K562 (cell line): Measurements from ENCODE around the gene KIAA0930. TPM values are rescaled to one million over a fixed set of nuclear protein-coding genes. Genes with fewer than 3 reads are reported as not detected.
A peak's percentile ranks its signal among the peaks of the same experiment; 100 is the strongest.

Experiments
- ATAC-seq: fragments of 200-7000 bp; cut with Tn5 transposase; 3 replicates; pipeline ENCODE4 v1.9.1; 2020; ENCODE audit warnings: moderate library complexity
- BruUV-seq: library from RNA; stranded (reverse); fragments of 400-500 nt; replicated peaks from 2 replicates; lab custom pipeline; 2021; lab: Mats Ljungman, UMichigan
- CTCF ChIA-PET: fragments of 300-600 bp; formaldehyde crosslinking; extraction: SDS; loops from one replicate; lab custom pipeline; 2021; ENCODE audit warnings: low intra/inter-chr PET ratio; lab: Yijun Ruan, JAX
- POLR2A ChIA-PET: fragments of 300-600, 350-650 bp; sonication (Branson Sonifier 250); formaldehyde crosslinking; extraction: SDS; loops from one replicate; lab custom pipeline; 2021; ENCODE audit warnings: antibody characterized with exemption, inconsistent platforms; lab: Yijun Ruan, JAX
- DNase-seq, 4 experiments: peaks; one replicate each; pipeline versions ENCODE4 v3.0.0 to v3.0.0-alpha.2; 2011 to 2018; ENCODE audit warnings: low spot score in 3 of 4, mixed read lengths in 3 of 4; ENCODE audit errors: extremely low read depth in 1 of 4
- FAIRE-seq: peaks from 2 replicates; lab custom pipeline; 2011; peaks lifted over from hg19 to GRCh38; lab: Jason Lieb, UNC
- H2AFZ ChIP-seq: 2 replicates; pipeline ENCODE4 v1.6.0; 2011; ENCODE audit warnings: low read depth, low read length, control low read depth, inconsistent platforms
- H3K27ac ChIP-seq: fragments of 200-600 bp; 3 replicates; pipeline ENCODE4 v1.8.0; 2011; ENCODE audit warnings: low read depth, mild to moderate bottlenecking, control low read depth, inconsistent platforms, low read length, moderate library complexity, mixed read lengths; ENCODE audit errors: extremely low read depth
- H3K27me3 ChIP-seq, 2 experiments: fragments of 300-600 bp in 1 of 2; 2 replicates in 1 of 2; 3 replicates in 1 of 2; pipeline versions ENCODE4 v1.6.0 to v1.8.0; 2011; ENCODE audit warnings: inconsistent platforms in 2 of 2, low read length in 2 of 2, mild to moderate bottlenecking in 1 of 2, mixed read lengths in 1 of 2, moderate library complexity in 1 of 2; ENCODE audit not compliant: control insufficient read depth in 2 of 2, insufficient read depth in 2 of 2
- H3K36me3 ChIP-seq: fragments of 300-600 bp; 3 replicates; pipeline ENCODE4 v1.8.0; 2011; ENCODE audit warnings: mild to moderate bottlenecking, low read length, inconsistent platforms; ENCODE audit not compliant: control insufficient read depth, insufficient read depth
- H3K4me1 ChIP-seq, 2 experiments: fragments of 200-600 bp in 1 of 2; replicated peaks in 1 of 2; 2 replicates in 1 of 2; 3 replicates in 1 of 2; pipeline versions ENCODE4 v1.5.1 to v1.8.0; 2011; ENCODE audit warnings: inconsistent platforms in 2 of 2, low read length in 2 of 2, mild to moderate bottlenecking in 1 of 2, mixed read lengths in 1 of 2, moderate library complexity in 1 of 2; ENCODE audit not compliant: control insufficient read depth in 2 of 2, insufficient read depth in 2 of 2
- H3K4me2 ChIP-seq: 2 replicates; pipeline ENCODE4 v1.6.1; 2011; ENCODE audit warnings: low read length, control low read depth, inconsistent platforms, mixed read lengths; ENCODE audit not compliant: insufficient read depth
- H3K4me3 ChIP-seq: fragments of 200-600 bp; sonication (generic), shearing (Covaris generic); 2 replicates; pipeline ENCODE4 v1.5.1; 2016; ENCODE audit warnings: control low read depth, inconsistent platforms
- H3K79me2 ChIP-seq: fragments of 200-600 bp; 3 replicates; pipeline ENCODE4 v1.8.0; 2011; ENCODE audit warnings: low read length, inconsistent platforms; ENCODE audit not compliant: control insufficient read depth, insufficient read depth
- H3K9ac ChIP-seq, 2 experiments: 2 replicates each; pipeline versions ENCODE4 v1.6.0 to v1.6.1; 2011; ENCODE audit warnings: low read depth in 2 of 2, low read length in 2 of 2, control low read depth in 1 of 2, inconsistent platforms in 1 of 2, mild to moderate bottlenecking in 1 of 2, mixed read lengths in 1 of 2; ENCODE audit not compliant: insufficient read depth in 1 of 2
- H3K9me1 ChIP-seq: one replicate; pipeline ENCODE4 v1.6.0; 2011; ENCODE audit warnings: inconsistent platforms, mild to moderate bottlenecking, low read length, moderate library complexity; ENCODE audit not compliant: control insufficient read depth, insufficient read depth
- H3K9me3 ChIP-seq: replicated peaks from 2 replicates; pipeline ENCODE4 v1.5.1; 2011; ENCODE audit warnings: low read depth, low read length, inconsistent platforms; ENCODE audit not compliant: control insufficient read depth, insufficient read depth
- H4K20me1 ChIP-seq: replicated peaks from 2 replicates; pipeline ENCODE4 v1.6.1; 2011; ENCODE audit warnings: low read length, inconsistent platforms, mixed read lengths; ENCODE audit not compliant: control insufficient read depth, insufficient read depth
- CXXC5 ChIP-seq: fragments of 250-450 bp; sonication (Bioruptor Pico); IDR thresholded peaks from 2 replicates; pipeline ENCODE4 v1.8.0; 2022; ENCODE audit warnings: inconsistent platforms, mild to moderate bottlenecking, moderate library complexity
- ESRRA ChIP-seq: fragments of 450-650 bp; IDR thresholded peaks from 2 replicates; pipeline ENCODE4 v1.6.1; 2014; ENCODE audit warnings: low read depth, mild to moderate bottlenecking, moderate library complexity, borderline replicate concordance
- FOXK1 ChIP-seq: sonication (generic); formaldehyde crosslinking; IDR thresholded peaks from 2 replicates; pipeline ENCODE4 v1.8.0; 2022; ENCODE audit warnings: missing genetic modification reagents, mild to moderate bottlenecking, borderline replicate concordance
- KAT7 ChIP-seq: sonication (generic); formaldehyde crosslinking; IDR thresholded peaks from 2 replicates; pipeline ENCODE4 v1.8.0; 2022; ENCODE audit warnings: missing genetic modification reagents, mild to moderate bottlenecking, borderline replicate concordance
- MYC ChIP-seq, 2 experiments: fragments of 250-450 bp in 1 of 2; sonication (Bioruptor Pico) in 1 of 2; IDR thresholded peaks; 2 replicates each; pipeline versions ENCODE4 v1.5.1 to v1.6.1; 2012 to 2021; ENCODE audit warnings: low read depth in 2 of 2, borderline replicate concordance in 1 of 2, improper control_type of control experiment in 1 of 2, low read length in 1 of 2, mild to moderate bottlenecking in 1 of 2, moderate library complexity in 1 of 2
- PCBP1 ChIP-seq: fragments of 200-400 bp; formaldehyde crosslinking; IDR thresholded peaks from 2 replicates; pipeline ENCODE4 v1.6.1; 2018; ENCODE audit warnings: mild to moderate bottlenecking, low read depth, low read length; ENCODE audit not compliant: poor library complexity, severe bottlenecking
- PHF20 ChIP-seq: fragments of 450-650 bp; IDR thresholded peaks from 2 replicates; pipeline ENCODE4 v1.6.1; 2018; ENCODE audit not compliant: partially characterized antibody
- PHF8 ChIP-seq: fragments of 200-600 bp; sonication (generic); IDR thresholded peaks from 2 replicates; pipeline ENCODE4 v1.6.1; 2012; ENCODE audit warnings: mixed run types, mild to moderate bottlenecking, inconsistent platforms, low read length, moderate library complexity, borderline replicate concordance
- POLR2G ChIP-seq: fragments of 200-400 bp; formaldehyde crosslinking; IDR thresholded peaks from 2 replicates; pipeline ENCODE4 v1.6.1; 2017; ENCODE audit warnings: low read depth, mild to moderate bottlenecking, antibody characterized with exemption, low read length, moderate library complexity
- SAP30 ChIP-seq: fragments of 200-600 bp; sonication (generic); IDR thresholded peaks from 2 replicates; pipeline ENCODE4 v1.6.1; 2012; ENCODE audit warnings: borderline replicate concordance, low read depth, mild to moderate bottlenecking, moderate library complexity, low read length, control low read depth, inconsistent platforms; ENCODE audit not compliant: insufficient read depth, poor library complexity, severe bottlenecking
- TAF1 ChIP-seq: IDR thresholded peaks from 2 replicates; pipeline ENCODE4 v1.6.1; 2011; ENCODE audit warnings: mild to moderate bottlenecking, low read length, moderate library complexity; ENCODE audit not compliant: insufficient read depth, control insufficient read depth, severe bottlenecking; ENCODE audit errors: extremely low read depth
- TBP ChIP-seq: optimal IDR thresholded peaks from 2 replicates; pipeline ENCODE3; 2011; ENCODE audit warnings: low read depth, low read length, improper control_type of control experiment
- YY1 ChIP-seq, 3 experiments: IDR thresholded peaks; 2 replicates each; pipeline ENCODE4 v1.6.1; 2011; ENCODE audit warnings: low read length in 2 of 3, mild to moderate bottlenecking in 2 of 3, moderate library complexity in 2 of 3, borderline replicate concordance in 1 of 3, control low read depth in 1 of 3, low read depth in 1 of 3; ENCODE audit not compliant: insufficient read depth in 3 of 3, insufficient replicate concordance in 2 of 3, control insufficient read depth in 1 of 3, insufficient read length in 1 of 3; ENCODE audit errors: extremely low read depth in 1 of 3
- WGBS: fragments of 100-300 bp; shearing (Covaris generic); methylation state at CpG from one replicate; pipeline ENCODE4 v1.1.6; 2016; ENCODE audit warnings: low coverage, mixed read lengths; ENCODE audit not compliant: insufficient coverage; ENCODE audit errors: missing lambda C conversion rate; 5-methylcytosine and 5-hydroxymethylcytosine counted together
- in situ Hi-C: fragments of 300-500 bp; cut with MboI; formaldehyde crosslinking; loops from 4 replicates; pipeline ENCODE4 v1.15.0; 2018; ENCODE audit warnings: inconsistent platforms, mixed read lengths
- intact Hi-C: fragments of 100-400 bp; cut with micrococcal nuclease; formaldehyde crosslinking; loops from 2 replicates; pipeline ENCODE4 v1.14.2; 2022
- polyA plus RNA-seq, 8 experiments: library from polyadenylated mRNA; depleted of rRNA in 4 of 8; stranded (reverse) in 5 of 8; unstranded in 3 of 8; fragments of >200 nt; fragmentation: Nextera tagmentation in 2 of 8; fragmentation: Illumina TruSeq in 1 of 8; extraction: Ambion mirVana in 2 of 8; extraction: Trizol in 1 of 8; gene quantifications; 2 replicates each; pipeline versions ENCODE4 v1.2.1 to v1.2.3, GENCODE V29; 2011 to 2014; ENCODE audit warnings: inconsistent platforms in 1 of 8, missing spikeins in 1 of 8
- total RNA-seq, 7 experiments: library from RNA; depleted of rRNA in 6 of 7; stranded (reverse); fragments of >200 nt in 6 of 7; fragmentation: Illumina TruSeq in 2 of 7; extraction: Trizol in 2 of 7; gene quantifications; 2 replicates each; pipeline versions ENCODE4 v1.2.1 to v1.2.3, GENCODE V29; 2011 to 2021; ENCODE audit warnings: low replicate concordance in 1 of 7
- TF ChIP-seq, protein P1 (sequence below): sonication (generic); formaldehyde crosslinking; IDR thresholded peaks from 2 replicates; pipeline ENCODE4 v1.5.0; 2020; ENCODE audit warnings: missing genetic modification reagents
- TF ChIP-seq, protein P2 (sequence below), 3 experiments: IDR thresholded peaks in 2 of 3; conservative IDR thresholded peaks in 1 of 3; 2 replicates each; pipeline ENCODE4 v1.5.1; 2011 to 2012; ENCODE audit warnings: low read length in 3 of 3, mild to moderate bottlenecking in 3 of 3, control low read depth in 2 of 3, improper control_type of control experiment in 1 of 3, inconsistent platforms in 1 of 3, low read depth in 1 of 3, mixed read lengths in 1 of 3, moderate library complexity in 1 of 3; ENCODE audit not compliant: insufficient read depth in 2 of 3

KIAA0930 gene
- total and polyA plus RNA-seq, 9 of the 15 experiments (the other 6 are each of a cell fraction or from before 2014, with no cell fraction given), result 0.24 to 12.1 (median 6.4) TPM

DNA sequence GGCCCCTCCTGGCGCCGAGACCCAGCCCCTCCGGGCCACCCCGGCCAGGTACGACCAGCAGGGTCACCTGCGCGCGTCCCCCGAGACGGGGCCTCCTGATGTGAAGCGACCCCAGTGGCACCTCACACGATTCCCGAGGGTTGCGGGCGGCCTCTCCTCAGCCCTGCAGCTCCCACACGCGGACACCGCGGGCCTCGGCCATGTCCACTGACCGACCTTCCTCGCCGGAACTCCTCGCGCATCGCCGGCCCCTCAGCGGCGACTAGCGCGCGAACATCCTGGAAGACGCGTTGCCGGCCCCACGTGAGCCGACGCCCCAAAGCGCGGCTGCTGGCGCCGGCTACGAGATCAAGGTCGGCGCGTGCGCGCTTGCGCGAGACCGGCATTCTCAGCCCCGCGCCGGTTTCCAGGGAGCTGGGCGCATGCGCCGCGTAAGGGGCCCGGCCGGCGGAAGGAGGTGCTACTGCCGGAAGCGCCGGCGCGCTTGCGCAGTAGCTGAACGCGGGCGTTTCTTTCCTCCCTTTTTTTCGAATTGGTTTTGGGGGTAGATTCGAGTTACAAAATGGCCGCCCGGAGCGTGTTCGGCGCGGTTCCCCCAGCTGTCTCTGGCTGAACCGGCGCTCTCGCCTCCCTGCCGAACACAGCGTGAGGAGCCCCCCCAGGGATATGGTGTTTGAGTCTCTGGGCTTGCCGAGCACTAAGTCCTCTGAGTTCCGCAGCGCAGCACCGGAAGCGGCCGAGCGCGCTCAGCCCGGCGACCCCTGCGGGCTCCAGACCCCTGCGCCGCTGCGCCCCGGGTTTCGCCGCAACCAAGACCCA lies 77.0 kb downstream of the KIAA0930 start, which contains the start of gene NUP50:
Gene NUP50, plus strand, starts transcription at position 475 of the 819 bp plus-strand sequence. CDS start 4,253 bp downstream, outside the sequence.
- Histone ChIP-seq H3K4me2 (peak within 1 kb of the TSS; percentile 83), H3K4me1 (peaks cover 5 to 20% of the 10 kb centered on the region in 2 experiments; a peak in 4 of 5 replicates), H3K9me3 (no peaks in the 10 kb centered on the region), H3K9me1 (no peaks in the 10 kb centered on the region), H3K9ac (peak within 1 kb of the TSS; percentile 83 to 92), H3K4me3 (peak within 1 kb of the TSS; percentile 80), H4K20me1 (0 out of 2 replicates have a peak, but pooled peaks cover 6% of the 10 kb centered on the region), H2AFZ (peak within 1 kb of the TSS; percentile 72), H3K27me3 (no peaks in the 10 kb centered on the region), H3K27ac (peak within 1 kb of the TSS; percentile 88), H3K79me2 (peaks cover 86% of the 10 kb centered on the region), H3K36me3 (peaks cover 34% of the 10 kb centered on the region)
- ATAC-seq (peak; percentile 84), DNase-seq (peak; percentile 93 to 97 (median 96)), FAIRE-seq (peak; percentile 85)
- no TSS peak for BruUV-seq
- WGBS, result under 1% methylated on average over 47 of the region's 100 CpGs
- POLR2A ChIA-PET, result interaction anchor here (0.6 to 0.9 kb wide), 4 partner anchors 19 to 947 kb away, joined by 3 to 4 read pairs (median 3); no protein-coding TSS in a partner anchor
- intact Hi-C loops, result no loop called here
- in situ Hi-C loops, result no loop called here
- CTCF ChIA-PET, result interaction anchor here (0.6 kb wide), 1 partner anchor 61 kb away, joined by 3 read pairs; no protein-coding TSS in a partner anchor
- TF ChIP-seq, protein P1, sequence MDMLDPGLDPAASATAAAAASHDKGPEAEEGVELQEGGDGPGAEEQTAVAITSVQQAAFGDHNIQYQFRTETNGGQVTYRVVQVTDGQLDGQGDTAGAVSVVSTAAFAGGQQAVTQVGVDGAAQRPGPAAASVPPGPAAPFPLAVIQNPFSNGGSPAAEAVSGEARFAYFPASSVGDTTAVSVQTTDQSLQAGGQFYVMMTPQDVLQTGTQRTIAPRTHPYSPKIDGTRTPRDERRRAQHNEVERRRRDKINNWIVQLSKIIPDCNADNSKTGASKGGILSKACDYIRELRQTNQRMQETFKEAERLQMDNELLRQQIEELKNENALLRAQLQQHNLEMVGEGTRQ (CRISPR knock-in tag), result peak; percentile 69; the same call in 1 of the 2 replicates
- TF ChIP-seq TBP (peak; percentile 22), KAT7 (CRISPR knock-in tag) (0 out of 2 replicates have a peak, but pooled peaks have one; percentile 50), FOXK1 (0 out of 2 replicates have a peak, but pooled peaks have one; percentile 30), TAF1 (peak; percentile 61), PHF20 (peak; percentile 62), PHF8 (peak; percentile 65; the same call in 1 of the 2 replicates), CXXC5 (CRISPR knock-in tag) (peak; percentile 98), ESRRA (peak; percentile 59; the same call in 1 of the 2 replicates), PCBP1 (peak; percentile 33), SAP30 (peak; percentile 27), YY1 (IDR thresholded peaks at IDR 0.05; ENCODE audit: borderline replicate concordance in 1 of 3, control insufficient read depth in 1 of 3, extremely low read depth in 1 of 3, insufficient read depth in 3 of 3, insufficient read length in 1 of 3, insufficient replicate concordance in 2 of 3, low read depth in 1 of 3, low read length in 2 of 3) (peak; percentile 51 to 89 (median 79)), MYC (IDR thresholded peaks at IDR 0.05; ENCODE audit: low read depth, low read length) (peak; percentile 82), MYC (CRISPR knock-in tag; IDR thresholded peaks at IDR 0.05; ENCODE audit: borderline replicate concordance, low read depth) (no peak), POLR2G (peak; percentile 91)
- TF ChIP-seq, protein P2, sequence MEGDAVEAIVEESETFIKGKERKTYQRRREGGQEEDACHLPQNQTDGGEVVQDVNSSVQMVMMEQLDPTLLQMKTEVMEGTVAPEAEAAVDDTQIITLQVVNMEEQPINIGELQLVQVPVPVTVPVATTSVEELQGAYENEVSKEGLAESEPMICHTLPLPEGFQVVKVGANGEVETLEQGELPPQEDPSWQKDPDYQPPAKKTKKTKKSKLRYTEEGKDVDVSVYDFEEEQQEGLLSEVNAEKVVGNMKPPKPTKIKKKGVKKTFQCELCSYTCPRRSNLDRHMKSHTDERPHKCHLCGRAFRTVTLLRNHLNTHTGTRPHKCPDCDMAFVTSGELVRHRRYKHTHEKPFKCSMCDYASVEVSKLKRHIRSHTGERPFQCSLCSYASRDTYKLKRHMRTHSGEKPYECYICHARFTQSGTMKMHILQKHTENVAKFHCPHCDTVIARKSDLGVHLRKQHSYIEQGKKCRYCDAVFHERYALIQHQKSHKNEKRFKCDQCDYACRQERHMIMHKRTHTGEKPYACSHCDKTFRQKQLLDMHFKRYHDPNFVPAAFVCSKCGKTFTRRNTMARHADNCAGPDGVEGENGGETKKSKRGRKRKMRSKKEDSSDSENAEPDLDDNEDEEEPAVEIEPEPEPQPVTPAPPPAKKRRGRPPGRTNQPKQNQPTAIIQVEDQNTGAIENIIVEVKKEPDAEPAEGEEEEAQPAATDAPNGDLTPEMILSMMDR (IDR thresholded peaks at IDR 0.05 in 2 of 3, conservative IDR thresholded peaks at IDR 0.05 in 1 of 3; ENCODE audit: insufficient read depth in 2 of 3, low read depth in 1 of 3, low read length in 3 of 3), result peak in 1 of 3 experiments; percentile 12; a peak in 1 of 6 replicates
